GM18526 (cell line): ENCODE measurements around the gene TCF12.

ENCODE experiments used
- POLR2A ChIP-seq: IDR thresholded peaks from 3 replicates; pipeline ENCODE4 v1.6.1; 2011; ENCODE audit not compliant: insufficient read length; ENCODE audit errors: extremely low read depth

TCF12 gene

DNA sequence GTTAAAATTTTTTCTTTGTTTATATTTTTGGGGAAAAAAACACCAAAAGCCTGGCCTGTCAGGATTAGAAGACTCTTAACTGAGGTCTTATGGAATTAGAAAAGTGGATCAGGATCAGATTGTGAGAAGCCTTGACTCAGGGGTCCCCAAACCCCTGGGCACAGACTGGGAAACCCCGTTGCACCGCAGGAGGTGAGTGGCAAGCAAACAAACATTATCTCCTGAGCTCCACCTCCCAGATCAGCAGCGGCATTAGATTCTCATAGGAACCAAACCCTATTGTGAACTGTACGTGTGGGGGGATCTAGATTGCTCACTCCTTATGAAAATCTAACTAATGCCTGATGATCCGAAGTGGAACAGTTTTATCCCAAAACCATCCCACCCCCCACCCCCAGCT lies 117.2 kb downstream of the TCF12 start:
- no peak for TF ChIP-seq POLR2A

DNA sequence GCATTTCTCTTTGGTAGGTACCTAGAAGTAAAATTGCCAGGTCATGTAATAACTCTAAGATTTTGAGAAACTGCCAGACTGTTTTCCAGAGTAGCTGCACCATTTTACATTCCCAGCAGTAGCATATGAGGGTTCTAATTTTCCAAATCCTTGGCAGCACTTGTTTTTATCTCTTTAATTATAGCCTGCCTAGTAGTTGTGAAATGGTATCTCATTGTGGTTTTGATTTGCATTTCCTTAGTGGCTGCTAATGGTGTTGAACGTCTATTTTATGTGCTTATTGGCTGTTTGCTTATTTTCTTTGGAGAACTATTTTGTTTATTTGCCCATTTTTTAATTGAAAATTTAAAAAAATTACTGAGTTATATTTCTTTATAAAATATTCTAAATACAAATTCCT lies 117.9 kb downstream of the TCF12 start:
- no peak for TF ChIP-seq POLR2A

DNA sequence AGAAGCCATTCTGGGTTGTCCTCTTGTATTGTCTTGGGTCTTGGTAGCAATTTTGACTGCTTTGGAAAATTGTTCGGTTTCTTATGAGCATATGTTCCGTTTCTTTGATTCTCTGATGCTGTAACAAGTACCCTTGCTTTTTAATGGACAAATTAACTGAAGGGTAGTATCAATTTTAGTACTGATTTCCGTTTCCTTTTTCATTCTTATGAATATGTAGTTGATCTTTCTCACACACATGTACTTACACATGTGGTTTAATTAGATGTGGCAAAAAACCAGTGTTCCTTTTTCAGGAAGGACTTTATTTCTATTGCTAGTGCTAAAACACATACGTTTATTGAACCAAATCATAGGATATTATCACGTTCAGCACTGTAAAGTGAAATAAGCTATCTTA lies 119.1 kb downstream of the TCF12 start:
- TF ChIP-seq POLR2A: no peak

DNA sequence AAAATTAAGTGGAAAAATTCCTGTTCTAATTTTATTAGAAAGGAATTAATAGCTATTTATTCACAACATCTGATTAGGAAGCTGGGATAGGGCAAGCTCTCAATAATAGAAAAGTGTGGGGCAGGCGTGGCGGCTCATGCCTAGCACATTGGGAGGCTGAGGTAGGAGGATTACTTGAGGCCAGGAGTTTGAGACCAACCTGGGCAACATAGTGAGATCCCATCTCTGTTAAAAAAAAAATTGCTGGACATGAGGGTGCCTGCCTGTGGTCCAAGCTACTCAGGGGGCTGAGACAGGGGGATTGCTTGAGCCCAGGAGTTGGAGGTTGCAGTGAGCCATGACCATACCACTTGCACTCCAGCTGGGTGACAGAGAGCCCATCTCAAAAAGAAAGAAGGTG lies 119.6 kb downstream of the TCF12 start:
- no peak for TF ChIP-seq POLR2A

DNA sequence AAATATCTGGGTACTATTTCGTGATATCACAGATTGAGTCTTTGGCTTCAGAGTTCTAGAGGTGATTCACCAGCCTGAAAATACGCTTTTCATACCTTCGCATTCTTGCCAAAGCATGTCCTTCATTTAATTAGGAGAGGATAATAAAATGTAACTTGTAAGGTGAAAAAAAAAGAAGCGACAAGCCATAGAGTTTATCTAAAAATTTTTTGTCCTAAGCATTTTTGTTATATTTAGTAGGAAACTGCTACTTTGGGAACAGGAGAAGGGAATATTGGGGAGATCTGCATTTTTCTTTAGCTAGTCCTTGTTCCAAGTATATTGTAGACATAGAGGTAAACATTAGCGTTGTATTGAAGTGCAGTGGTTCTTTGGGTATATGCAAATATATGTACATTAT lies 120.1 kb downstream of the TCF12 start:
- no peak for TF ChIP-seq POLR2A

DNA sequence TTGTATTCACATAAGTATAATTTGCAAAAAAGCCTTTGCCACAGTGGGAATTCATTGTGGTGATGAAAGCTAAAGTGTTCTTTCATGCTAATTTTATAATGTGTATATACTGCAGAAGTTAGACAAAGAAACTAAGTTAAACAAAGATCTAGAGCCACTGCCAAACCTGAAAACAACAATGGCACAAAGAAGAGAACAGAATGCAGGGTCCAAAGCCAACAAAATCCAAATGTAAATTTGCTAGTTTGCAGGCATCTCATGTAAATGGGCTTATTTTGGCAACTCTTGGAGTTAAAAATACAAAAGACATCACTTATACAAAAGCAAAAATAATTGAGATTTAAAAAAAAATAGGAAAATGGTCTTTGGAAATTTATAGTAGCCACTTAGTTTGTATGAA lies 123.0 kb downstream of the TCF12 start:
- TF ChIP-seq POLR2A: no peak

DNA sequence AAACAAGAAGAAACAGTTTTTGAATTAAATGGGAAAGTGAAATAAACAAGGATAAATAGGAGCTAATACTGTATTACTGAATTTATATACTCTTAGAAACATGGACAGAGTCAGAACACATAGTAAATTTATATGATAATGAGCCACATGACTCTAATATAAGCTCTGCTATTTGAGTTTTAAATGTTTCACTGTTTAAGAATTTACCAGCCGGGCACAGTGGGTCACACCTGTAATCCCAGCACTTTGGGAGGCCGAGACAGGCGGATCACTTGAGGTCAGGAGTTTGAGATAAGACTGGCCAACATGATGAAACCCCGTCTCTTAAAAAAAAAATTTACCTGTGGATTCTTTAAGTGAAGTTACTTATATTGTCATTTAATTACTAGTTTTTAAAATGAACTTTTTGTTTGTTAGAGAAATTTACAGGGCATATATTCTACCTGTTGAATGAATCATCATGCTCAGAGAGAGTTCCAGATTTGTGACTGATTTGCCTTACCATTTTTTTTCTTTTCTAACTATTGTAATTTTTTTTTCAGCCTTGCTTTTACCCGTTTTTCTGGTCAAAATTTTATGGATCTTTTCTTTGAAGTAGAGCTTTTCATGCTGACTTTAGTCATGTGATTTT lies 125.7 kb downstream of the TCF12 start:
- no peak for TF ChIP-seq POLR2A

DNA sequence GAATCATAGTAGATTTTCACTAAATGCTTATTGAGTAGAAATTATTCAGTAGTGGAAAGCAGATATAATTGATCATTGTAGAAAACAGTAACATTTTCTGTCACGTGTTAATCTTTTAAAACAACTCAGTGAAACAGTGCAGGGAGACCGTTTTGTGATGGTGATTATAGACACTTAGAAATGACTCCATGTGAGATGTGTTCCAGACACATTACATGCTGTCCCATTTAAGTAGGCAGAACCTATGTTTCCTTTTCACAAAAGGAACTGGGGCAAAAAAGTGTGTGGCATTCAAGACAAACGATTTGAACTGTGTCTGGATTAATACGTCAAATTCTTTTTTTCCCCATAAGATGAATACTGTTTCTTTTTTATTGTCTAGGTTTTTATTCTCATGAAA lies 126.5 kb downstream of the TCF12 start:
- TF ChIP-seq POLR2A: no peak

DNA sequence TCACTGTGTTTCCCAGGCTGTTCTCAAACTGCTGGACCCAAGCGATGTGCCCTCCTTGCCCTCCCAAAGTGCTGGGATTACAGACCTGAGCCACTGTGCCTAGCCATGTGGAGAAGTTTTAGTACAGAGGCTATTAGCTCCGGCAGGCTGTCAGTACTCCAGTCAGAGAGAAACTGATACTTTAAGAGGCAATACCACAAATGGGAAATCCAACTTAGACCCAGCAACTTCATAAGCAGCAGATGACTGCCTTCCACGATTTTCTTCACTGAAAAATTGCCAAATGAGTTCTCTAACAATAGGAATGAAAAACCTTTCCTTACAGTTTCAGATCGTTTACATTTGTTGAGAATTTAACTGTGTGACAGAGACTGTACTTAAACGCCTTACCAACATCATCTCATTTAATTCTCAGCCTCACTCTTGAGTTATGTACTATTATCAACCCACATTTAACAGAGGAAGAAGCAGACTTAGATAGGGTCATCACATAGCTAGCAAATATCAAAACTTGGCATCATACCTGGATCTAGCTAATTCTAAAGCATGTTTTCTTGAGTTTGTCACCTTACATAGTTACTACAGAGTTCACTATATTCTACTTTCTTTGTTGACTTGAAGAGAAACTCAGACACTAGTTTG lies 127.4 kb downstream of the TCF12 start:
- no peak for TF ChIP-seq POLR2A

DNA sequence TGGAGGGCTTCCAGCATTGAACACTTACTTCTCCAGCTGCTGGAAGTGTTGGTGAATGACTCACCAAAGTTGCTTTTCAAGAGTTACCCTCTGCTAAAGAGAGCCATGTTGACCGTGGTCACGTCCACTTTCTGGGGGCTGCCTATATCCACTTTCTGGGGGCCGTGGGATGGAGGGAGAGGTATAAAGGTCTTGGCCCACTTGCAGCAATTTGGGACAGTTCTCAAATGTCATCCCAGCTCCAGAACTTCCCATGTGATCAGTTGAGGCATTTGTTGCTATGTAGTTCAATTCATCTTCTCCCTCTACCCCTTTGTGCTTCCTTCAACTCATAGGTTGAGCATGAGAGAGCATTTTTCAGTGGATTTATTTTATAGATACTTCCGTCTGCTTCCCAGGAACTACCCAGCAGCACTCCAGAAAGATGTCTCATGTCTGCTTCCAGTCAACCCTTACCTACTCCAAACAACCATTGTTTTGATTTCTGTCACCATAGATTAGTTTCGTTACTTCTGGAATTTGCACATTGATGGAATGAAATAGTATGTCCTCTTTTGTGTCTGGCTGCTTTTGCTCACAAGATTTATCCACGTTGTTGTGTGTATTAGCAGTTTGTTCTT lies 130.6 kb downstream of the TCF12 start:
- TF ChIP-seq POLR2A: no peak

DNA sequence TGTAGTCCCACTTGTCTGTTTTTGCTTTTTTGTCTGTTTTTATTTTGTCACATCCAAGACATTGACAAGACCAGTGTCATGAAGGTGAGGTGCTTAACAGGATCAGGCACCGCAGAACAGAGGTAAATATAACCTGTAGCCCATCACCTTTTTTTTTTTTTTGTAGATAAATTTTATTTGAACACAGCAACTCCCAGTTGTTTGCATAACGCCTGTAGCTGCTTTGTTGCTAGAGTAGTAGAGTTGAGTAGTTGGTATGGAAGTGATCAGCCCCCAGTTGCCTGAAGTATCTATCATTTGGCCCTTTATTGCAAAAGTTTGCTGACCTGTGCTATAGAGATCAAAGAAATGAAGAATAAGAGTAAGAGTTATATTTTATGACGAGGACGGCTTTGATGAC lies 135.0 kb downstream of the TCF12 start:
- TF ChIP-seq POLR2A: no peak

DNA sequence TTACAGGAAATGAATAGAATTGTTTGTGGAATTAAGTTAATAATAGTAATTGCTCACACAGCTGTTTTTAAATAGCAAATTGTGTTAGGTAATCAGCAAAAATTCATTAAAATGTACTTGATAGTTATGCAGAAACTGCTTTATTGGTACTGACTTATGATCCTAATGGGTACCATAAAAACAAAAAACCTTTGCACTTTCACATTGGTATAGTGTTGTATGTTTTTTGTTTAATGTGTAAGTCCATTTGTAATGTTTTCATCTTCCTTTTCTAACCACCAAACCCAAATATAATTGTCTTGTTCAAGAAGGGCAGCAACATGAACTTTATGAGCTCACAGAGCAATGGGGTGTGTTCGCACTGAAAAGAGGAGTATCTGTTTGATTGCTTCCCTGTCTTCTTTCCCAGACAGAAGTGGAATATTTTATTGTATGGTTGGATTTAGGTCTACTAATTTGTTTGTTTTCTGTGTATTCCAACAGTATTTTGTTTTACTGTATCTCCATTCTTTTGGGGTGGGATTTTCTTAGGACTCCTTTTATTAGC lies 135.8 kb downstream of the TCF12 start:
- TF ChIP-seq POLR2A: no peak

DNA sequence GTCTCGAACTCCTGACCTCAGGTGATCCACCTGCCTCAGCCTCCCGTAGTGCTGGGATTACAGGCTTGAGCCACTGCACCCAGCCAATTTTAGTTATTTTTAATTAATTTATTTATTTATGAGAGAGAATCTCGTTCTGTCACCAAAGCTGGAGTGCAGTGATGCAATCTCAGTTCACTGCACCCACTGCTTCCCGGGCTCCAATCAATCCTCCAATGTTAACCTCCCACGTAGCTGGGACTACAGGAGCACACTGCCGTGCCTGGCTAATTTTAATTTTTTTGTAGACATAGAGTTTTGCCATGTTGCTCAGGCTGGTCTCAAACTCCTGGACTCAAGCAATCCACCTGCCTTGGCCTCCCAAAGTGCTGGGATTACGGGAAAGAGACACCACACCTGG lies 137.9 kb downstream of the TCF12 start:
- no peak for TF ChIP-seq POLR2A

DNA sequence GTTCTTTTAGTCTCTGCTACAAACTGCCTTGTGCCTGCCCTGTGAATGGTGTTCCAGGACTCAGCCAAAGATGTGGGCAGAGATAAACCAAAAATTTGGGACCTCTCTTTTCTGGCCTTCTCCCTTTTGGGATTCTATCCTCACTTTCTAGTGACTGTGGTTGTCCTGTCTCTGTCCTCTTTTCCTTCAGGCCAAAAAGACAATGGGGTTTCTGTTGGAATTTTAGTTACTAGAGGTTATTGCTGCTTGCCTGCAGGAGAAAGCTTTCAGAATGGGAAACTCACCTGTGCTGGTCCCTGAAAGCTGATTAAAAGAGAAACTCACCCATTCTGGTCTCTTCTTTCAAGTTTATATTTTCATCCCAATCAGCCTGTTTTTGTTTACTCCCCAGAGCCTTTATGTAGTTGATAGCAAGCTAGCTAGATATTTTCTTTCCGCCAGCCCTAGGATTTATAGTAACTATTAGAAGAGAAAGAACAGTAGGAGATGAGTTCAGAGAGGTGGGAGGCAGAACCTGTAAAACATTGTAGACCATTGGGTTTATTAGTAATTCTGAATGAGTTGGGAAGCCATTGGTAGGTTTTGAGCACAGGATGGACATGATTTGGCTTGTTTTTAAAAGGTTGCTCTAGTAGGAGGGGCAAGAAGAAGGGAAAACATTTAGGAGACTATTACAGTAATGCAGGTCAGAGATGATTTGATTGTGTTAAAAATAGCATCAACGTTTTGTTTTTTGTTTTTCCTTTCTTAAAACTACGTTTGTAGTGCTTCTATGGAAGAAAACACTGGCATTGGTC lies 138.9 kb downstream of the TCF12 start:
- no peak for TF ChIP-seq POLR2A

DNA sequence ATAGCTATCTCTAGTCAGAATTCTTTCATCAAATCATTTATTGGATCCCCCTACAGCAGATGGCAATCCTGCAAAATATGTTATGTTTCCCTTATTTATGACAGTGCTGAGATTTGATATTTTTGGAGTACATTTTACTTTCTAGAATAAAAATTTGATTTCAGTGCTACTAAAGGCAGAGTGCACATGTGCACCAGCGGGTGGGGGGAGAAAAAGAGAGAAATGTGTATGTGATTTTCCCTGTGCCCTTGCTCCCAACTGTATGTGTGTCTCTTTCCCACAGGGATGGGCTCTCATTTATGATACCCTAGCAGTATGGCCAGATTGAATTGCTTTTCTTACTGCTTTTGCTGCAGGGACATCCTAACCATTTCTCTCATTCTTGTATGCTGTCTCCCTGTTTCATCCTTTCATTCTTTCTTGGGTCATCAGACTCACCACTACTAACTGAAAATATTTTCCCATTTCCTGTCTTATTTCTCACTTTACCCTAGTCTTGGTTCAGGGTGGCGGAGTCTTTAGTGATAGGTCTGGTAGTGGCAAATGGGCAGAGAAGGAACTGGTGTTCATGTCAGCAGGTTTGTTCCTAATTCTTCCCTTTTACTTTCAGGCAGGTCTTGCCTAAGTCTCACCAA lies 140.7 kb downstream of the TCF12 start:
- TF ChIP-seq POLR2A: no peak
